Measurements from ENCODE around the gene WNK2.

Gene WNK2

GRCh38 chr9:93252116-93252780 is 68.3 kb downstream of the WNK2 start:
- H3K4me3 ChIP-seq (ENCODE audit: low read length), result no peak overlapping the region
- no peak for TF ChIP-seq CTCF (conservative IDR thresholded peaks at IDR 0.05; ENCODE audit: low read length)

GRCh38 chr9:93252781-93253530 is 69.0 kb downstream of the WNK2 start:
- H3K4me3 ChIP-seq (ENCODE audit: low read length), result no peak overlapping the region
- no peak for TF ChIP-seq CTCF (conservative IDR thresholded peaks at IDR 0.05; ENCODE audit: low read length)
- no peak for DNase-seq (ENCODE audit: low read depth)

More at GRCh38 chr9:93252116-93252780, 68.3 kb downstream of the WNK2 start:
- DNase-seq (ENCODE audit: low read depth), result no peak

GRCh38 chr9:93253633-93254032 is 69.7 kb downstream of the WNK2 start:
- no peak overlapping the region for H3K4me3 ChIP-seq (ENCODE audit: low read length)
- TF ChIP-seq CTCF (conservative IDR thresholded peaks at IDR 0.05; ENCODE audit: low read length), result no peak
- no peak for DNase-seq (ENCODE audit: low read depth)

- no peak for DNase-seq (ENCODE audit: low read depth)
- TF ChIP-seq CTCF (conservative IDR thresholded peaks at IDR 0.05; ENCODE audit: low read length), result no peak
- H3K4me3 ChIP-seq (ENCODE audit: low read length), result no peak overlapping the region
These were observed 70.1 kb downstream of the WNK2 start for GRCh38 chr9:93254061-93254481.

- no peak for TF ChIP-seq CTCF (conservative IDR thresholded peaks at IDR 0.05; ENCODE audit: low read length)
- no peak overlapping the region for H3K4me3 ChIP-seq (ENCODE audit: low read length)
- DNase-seq (ENCODE audit: low read depth), result no peak
These were observed 71.0 kb downstream of the WNK2 start for GRCh38 chr9:93254806-93255493.

- no peak for TF ChIP-seq CTCF (conservative IDR thresholded peaks at IDR 0.05; ENCODE audit: low read length)
- H3K4me3 ChIP-seq (ENCODE audit: low read length), result no peak overlapping the region
- DNase-seq (ENCODE audit: low read depth), result no peak
These were observed 71.5 kb downstream of the WNK2 start for GRCh38 chr9:93255494-93255867.

Measured in AG10803 (cell line).